Hepatocyte (in vitro differentiated cells): ENCODE results near the gene S100A2.

Experiments
- CTCF ChIP-seq: fragments of 200-600 bp; sonication (generic); IDR thresholded peaks from 2 replicates; pipeline ENCODE4 v1.5.1; 2016; ENCODE audit warnings: antibody characterized with exemption, mild to moderate bottlenecking; ENCODE audit not compliant: poor library complexity
- EZH2 ChIP-seq: fragments of 200-600 bp; sonication (generic); IDR thresholded peaks from 2 replicates; pipeline ENCODE4 v1.6.1; 2016; ENCODE audit warnings: antibody characterized with exemption, mild to moderate bottlenecking, borderline replicate concordance

GRCh38 chr1:153592748-153593147 lies 27.1 kb upstream of the S100A2 start:
- TF ChIP-seq CTCF (no peak), EZH2 (no peak)
